Esophagus squamous epithelium (tissue), 4 donors: Measurements from ENCODE around the gene GRK5.

ENCODE experiments used
- POLR2A ChIP-seq, 4 donors: fragments of 450-650 bp; IDR thresholded peaks; one replicate each; pipeline ENCODE4 v1.6.1; 2017; ENCODE audit warnings: antibody characterized with exemption in 4 of 4, mild to moderate bottlenecking in 4 of 4, moderate library complexity in 3 of 4
- TF ChIP-seq, protein P1 (sequence below), 6 experiments: fragments of 450-650 bp in 4 of 6; fragments of 200-600 bp in 2 of 6; sonication (generic) in 2 of 6; IDR thresholded peaks; one replicate each; pipeline ENCODE4 v1.5.1; 2016 to 2019; ENCODE audit warnings: antibody characterized with exemption in 6 of 6, mild to moderate bottlenecking in 4 of 6, moderate library complexity in 4 of 6

DNA sequence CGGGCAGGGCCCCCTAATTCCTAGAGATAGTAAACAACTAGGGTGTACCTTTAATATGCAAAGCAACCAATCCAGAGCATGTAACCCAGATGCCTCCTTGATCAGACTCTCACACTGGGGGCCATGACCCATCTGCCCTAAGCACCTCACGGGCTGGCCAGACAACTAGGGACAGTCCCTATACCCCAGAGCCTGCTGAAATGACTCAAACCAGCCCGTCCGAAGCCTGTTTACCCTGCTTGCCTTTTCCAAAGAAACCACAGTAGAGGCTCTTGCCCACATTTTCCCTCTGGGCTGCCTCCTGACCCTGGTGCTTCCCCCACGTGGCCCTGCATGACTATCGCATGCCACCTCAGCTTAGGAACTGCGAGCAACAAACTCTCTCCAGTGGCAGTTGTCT lies 288.9 kb downstream of the GRK5 start:
- TF ChIP-seq, protein P1, sequence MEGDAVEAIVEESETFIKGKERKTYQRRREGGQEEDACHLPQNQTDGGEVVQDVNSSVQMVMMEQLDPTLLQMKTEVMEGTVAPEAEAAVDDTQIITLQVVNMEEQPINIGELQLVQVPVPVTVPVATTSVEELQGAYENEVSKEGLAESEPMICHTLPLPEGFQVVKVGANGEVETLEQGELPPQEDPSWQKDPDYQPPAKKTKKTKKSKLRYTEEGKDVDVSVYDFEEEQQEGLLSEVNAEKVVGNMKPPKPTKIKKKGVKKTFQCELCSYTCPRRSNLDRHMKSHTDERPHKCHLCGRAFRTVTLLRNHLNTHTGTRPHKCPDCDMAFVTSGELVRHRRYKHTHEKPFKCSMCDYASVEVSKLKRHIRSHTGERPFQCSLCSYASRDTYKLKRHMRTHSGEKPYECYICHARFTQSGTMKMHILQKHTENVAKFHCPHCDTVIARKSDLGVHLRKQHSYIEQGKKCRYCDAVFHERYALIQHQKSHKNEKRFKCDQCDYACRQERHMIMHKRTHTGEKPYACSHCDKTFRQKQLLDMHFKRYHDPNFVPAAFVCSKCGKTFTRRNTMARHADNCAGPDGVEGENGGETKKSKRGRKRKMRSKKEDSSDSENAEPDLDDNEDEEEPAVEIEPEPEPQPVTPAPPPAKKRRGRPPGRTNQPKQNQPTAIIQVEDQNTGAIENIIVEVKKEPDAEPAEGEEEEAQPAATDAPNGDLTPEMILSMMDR (IDR thresholded peaks at IDR 0.05) = no peak
- no peak for TF ChIP-seq POLR2A (IDR thresholded peaks at IDR 0.05)
